ENCODE results near the gene FBXW5.

The FBXW5 gene

DNA sequence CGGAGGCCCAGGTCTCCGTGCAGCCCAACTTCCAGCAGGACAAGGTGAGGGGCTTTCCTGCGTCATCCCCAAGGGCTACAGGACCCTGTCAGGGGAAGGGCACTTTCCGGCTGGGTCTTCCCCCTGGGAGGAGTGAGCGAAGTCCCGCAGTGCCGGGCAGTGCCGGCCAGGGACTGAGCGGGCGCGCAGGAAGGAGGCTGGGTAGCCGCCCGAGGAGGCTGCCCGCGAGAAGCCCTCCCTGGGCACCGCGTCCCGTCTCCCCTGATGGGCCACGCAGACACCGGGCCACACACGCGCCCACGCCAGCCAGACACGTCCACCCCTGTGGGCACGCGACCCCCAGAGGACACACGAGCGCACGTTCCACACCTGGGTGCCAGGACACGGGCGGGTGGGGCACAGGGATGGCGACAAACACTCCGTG, 33.1 kb upstream of the FBXW5 start:
- no peak for DNase-seq

DNA sequence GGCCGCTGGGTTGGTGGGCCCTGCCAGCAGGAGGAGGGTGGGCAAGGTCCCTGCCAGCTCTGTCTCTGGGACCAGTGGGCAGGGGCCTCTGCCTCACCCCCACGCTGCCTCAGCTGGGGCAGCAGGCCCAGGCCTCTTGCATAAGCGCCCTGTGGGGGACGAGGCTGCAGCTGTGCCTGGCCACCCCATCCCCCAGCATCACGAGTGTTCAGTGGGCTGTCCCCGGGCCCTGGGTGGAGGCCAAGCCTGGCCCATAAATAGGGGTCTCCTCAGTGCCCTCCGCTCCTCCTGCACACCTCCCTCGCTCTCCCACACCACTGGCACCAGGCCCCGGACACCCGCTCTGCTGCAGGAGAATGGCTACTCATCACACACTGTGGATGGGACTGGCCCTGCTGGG, 32.7 kb upstream of the FBXW5 start, which contains the start of gene PTGDS:
Gene PTGDS (plus strand): TSS at position 282 of the 400 bp plus-strand sequence. CDS start 75 bp downstream, at position 357.
- no peak for DNase-seq

DNA sequence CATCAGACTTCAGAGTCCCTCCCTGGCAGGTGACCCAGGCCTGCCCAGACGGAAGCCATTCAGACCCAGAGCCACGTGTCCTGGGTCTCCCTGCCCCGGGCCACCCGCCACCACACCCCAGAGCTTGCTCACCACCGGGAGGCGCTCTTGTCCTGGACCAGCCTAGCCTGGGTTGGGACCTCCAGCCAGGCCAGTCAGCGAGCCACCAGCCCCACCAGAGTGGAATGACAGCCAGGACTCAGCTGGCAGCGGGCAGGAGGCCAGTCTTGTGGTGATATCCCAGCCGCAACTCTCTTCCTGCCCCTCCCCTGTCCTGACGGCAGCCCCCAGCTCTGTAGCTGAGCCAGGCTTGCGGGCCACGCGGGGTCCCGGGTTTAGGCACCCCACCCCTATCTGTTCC, 31.1 kb upstream of the FBXW5 start:
- no peak for DNase-seq

DNA sequence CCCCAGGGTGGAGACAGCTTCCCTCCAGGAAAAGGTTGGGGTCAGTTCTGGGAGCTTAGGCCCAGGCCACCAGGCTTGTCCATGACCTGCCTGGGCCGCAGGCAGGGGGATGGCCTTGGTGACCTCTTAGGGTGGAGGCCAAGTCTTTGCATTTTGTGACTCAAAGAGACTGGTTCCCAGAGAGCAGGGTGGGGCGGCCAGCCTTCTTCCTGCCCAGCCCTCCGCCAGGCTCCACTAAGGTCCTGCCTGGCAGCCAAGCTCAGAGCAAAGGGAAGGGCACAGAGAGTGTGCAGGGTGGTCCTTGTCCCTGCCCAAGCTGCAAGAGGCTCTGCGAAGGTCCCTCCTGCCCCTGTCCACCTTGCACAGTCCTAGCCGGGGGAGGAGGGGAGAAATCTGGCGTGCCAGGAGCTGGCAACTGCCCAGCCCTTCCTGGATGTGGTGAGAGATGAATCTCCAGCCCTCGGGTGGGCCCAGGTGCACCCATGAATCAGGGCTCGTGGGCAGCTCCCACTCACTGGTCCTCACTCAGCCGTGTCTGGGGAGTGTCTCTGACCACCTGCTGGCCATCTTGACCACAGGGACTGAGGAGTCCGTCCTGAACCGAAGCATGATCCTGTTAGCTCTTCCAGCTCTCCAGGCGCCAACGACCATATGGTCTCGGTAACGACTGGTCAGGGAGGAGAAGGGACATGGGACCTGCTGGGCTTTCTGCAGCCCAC, 30.4 kb upstream of the FBXW5 start:
- DNase-seq = no peak

DNA sequence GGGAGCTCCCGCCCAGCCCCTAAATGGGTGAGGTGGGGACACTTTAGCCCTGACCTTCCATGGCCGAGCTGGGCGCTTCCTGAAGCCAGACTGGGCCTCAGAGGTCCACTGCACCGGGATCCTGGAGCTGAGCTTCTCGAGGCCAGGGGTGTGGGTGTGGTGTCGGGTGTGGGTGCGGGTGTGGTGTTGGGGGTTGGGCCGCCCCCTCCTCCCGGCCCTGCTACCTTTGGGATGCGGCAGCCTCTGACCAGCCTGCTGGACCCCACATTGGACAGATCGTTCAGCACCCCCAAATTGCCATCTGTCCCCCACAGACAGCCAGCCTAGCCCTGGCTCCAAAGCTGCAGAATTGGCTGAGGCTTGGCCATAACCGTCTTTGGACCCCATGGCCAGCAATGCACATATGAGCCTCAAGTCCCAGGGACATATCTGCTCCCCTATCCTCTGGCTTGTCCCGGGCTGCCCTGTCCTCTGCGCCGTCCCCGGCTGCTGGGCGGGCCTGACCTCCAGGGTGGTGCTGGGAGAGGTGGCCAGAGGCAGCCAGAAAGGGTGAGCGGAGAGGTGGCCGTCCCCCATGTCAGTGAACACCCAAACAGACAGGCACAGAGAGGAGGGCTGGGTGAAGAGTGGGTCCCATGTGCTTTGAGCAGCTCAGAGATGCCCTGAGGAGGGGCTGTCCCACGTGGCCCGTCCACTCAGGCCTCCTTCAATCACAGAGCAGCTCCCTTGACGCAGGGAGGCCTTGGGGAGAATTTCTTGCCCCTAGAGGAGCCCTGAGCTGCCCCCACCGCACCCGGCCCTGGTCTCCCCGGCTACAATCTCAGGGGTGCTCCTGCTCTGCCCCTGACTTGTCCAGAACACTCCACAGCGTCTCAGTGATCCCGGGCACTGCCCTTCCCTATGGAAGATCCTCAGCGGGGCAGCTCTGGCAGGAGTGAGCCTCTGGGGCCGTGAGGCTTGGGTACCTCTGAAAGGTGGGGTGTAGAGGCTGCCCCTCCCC, 29.4 kb upstream of the FBXW5 start:
- DNase-seq = no peak

DNA sequence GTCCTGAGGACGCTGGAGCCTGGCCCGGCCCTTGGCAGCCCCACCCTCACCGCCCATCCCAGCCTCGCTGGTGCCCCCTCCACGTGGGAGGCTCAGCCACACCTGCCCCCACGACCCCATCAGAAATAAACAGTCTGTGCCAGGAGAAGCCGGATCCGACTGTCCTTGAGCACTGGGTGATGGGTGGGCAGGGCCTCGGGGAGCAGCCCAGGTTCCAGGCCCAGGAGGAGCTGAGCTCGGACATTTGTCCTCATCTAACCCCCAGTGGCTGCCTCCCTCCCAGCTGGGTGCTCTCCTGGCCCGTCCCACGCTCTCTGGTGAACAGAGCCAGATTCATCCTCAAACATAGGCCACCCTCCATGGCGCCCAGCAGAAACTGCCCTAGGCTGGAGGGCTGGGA, 28.2 kb upstream of the FBXW5 start:
- DNase-seq = no peak

DNA sequence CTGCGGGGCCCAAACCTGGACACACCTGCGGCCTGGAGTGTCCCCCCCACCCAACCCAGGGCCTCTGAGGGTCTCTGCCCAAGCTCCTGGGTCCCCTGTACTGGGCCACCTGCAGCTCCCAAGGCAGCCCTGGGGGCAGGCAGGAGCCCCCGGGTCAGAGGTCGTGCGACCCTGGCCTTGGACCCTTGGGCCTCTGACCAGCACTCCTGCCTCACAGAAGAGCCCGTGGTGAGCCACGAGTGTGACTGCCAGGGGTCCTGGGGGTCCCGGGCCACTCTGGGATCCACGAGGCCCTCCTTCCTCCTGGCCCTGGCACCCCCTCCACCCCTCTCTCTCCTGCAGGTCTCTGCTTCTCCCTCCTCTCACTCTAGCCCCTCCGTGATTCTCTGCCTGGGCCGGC, 27.8 kb upstream of the FBXW5 start:
- no peak for DNase-seq

DNA sequence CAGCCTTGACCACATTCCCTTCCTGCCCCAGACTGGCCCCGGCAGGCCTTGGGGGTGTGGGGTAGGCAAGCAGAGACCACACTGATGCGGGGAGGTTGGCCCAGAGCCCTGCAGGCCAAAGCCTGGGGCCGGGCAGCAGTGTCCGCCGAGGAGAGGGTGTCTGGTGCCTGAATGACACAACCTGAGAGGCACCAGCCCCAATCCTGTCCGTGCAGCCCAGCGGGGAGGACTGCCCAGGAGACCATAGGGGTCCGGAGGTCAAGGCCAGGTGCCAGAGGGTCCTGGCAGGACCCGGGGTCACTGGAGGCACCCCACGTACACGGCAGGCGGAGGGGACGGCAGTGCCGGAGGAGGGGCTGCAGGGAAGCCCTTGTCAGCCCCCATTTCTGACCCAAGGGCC, 27.2 kb upstream of the FBXW5 start:
- no peak for DNase-seq

DNA sequence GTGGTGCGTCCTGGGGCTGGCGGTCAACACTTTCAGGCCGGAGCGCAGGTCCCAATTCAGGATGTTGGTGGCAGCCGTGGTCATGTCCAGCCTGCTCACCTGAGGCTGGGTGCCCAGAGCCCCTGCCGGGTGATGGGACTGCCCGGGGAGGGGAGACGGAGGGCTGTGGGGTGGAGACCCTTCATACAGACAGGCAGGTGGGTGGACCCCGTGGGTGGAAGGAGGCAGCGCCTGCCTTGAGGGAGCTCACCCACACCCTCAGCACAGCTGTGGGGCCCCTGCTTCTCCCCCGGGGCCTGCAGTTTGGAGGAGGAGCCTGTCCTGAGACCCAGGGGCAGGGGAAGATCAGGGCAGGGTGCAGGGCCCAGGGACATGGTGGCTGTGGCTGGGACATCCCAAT, 25.8 kb upstream of the FBXW5 start:
- no peak for DNase-seq

DNA sequence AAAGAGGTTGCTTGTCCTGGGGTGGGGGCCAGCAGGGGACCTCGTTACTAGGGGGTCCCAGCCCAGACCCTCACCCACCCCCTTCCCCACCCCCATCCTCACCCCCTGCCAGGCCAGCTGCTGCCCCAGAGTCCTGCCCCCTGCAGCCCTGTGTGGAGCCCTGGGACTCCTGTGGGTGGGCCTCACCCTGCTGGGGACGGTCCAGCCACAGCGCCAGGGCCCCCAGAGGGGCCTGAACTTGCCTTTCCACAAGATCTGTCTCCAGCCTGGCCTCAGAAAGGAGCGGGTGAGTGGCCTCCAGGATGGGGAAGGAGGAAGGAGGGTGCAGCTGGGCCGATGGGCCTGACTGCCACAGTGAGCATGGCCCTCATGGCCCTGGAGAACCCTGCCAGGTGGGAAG, 25.2 kb upstream of the FBXW5 start:
- DNase-seq = no peak

DNA sequence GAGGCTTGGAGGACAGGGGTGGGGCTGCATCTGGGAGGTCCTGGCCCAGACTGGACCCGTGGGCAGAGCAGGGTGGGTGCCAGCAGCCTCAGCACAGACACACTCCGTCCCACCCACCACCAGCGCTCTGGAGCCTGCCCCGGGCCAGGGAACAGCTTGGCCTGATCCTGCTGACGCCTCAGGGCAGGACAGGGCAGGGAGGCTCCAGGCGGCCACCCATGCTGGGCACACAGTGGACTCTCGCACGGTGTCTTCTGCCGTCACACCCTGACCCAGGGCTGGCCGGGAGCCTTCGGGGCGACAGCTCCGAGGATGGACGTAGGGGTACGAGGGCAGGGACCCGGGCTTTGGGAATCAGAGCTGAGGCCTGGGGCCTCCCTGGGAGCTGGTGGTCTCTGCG, 24.6 kb upstream of the FBXW5 start:
- DNase-seq = no peak

DNA sequence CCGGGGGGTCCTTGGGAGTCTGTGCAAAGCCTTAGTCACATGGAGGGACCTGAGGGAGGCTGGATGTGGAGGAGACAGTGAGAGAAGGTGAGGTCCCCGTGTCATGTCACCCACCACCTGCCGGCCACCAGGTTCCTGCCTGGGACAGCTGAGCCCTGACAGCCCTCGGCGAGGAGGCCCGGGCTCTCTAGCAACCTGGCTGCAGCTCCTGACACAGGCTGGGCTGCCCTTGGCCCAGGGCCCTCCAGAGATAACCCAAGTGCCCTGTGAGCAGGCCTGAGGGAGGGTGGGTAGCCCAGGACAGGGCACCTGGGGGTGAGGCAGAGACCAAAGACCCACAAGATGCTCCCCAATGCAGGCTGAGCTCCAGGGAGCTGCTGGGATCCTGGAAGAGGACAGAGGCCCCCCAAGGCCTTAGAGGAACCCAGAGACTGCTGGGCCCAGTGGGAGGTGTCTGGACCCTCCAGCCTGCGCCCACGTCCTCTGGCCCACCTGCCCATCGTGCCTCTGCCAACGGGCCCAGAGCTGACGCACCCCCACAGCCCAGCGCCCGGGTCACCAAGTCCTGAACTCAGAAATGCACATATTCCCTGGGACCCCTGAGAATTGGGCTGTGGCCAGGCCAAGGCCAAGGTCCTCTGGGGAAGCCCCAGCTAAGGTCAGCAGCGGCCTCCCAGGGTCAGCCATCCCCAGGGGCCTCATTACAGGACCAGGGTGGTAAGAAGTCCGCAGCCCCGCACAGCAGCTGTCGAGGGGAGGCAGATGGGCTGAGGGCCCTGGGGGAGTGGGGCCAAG, 24.0 kb upstream of the FBXW5 start:
- DNase-seq = no peak

DNA sequence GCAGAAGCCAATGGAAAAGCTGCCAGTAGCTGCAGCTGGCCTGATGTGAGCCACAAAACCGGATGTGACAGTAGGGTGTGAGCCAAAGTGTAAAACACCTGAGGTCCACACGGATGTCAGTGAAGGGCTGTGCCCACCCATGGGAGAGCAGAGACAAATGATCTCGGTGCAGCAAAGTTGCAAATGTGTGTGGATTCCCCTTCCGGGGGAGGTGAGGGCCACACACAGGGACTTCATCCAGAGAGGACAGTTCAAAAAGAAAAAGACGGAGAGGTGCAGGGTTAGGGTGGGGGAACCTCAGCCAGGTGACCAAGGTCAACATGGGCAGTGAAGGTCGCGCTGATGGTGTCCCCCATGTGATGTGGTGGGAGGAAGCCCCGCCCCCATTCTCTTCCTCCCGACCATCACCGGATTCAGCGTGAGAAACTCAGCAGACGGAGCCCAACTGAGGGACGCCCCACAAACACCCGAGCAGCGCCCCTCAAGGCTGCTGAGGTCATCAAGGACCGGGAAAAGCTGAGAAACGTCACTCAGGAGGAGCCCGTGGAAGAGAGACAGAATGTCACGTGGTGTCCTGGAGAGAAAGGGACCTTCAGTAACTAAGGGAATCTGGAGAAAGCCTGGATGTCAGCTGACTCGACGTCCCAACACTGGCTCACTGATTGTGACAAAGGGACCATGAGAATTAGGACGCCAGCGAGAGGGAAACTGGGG, 21.4 kb upstream of the FBXW5 start:
- no peak for DNase-seq

DNA sequence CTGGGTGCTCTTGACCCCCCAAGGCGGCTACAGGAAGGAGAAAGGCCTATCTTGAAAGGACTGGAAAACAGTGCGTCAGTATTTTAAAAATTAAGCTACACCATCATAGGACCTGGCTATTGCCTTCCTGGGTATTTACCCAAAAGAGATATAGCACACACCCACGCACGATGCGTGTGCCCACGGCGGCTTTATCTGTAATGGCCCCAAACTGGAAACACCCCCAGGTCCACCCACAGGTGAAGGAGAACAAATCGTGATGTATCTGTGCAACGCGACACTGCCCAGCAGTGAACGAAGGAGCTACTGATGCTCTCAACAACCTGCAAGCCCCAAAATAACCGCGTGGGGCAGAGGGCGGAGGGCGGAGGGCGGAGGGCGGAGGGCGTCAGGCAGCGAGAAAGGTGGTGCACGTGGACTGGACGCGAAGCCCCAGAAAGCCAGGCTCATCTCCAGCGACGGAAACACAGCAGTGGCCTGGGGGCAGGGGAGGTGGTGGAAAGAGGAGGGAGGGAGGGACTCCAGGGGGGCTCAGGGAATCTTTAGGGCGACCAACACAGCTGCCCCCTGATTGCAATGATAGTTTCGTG, 20.4 kb upstream of the FBXW5 start:
- no peak for DNase-seq

DNA sequence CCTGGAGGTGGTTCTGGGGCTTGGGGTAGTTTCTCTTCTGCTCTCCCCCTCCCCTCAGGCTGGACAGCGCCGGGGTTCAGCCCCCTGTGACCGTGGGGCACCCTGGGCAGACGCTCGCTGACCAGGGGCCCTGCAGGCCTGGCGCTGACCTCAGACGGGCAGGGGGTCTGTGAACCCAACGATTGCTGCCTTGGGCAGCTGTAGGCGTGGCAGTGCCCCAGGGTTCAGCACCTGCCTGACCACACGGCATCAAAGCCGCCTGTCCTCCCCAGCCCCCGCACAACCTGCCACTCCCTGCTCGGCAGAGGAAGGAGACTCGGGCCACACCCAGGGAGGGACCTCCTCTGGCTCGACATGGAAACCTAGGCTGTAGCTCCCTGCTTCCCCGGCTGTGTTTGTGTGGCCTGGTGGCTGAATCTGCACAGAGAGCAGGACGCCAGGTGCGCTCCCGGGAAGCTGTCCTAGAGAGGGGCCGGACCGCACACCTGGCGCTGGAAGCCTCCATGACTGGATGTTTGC, 19.7 kb upstream of the FBXW5 start:
- DNase-seq = no peak

DNA sequence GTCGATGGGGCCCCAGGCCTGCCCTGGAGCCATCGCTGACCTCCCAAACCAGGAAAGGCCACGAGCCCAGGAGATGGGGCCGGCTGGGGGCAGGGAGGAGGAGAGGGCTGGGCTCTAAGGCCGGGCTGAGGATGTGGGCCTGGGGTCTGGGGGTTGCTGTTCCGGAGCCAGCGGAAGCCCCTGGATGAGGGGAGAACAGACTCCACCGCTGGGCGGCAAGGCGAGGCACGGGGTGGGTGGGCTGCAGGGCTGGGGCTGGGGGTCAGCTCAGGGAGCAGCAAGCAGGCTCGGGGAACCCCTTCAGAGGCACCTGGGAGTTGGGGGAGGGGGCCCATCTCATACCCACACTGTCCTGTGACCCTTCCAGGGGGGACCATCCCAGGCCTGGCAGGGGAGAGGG, 19.2 kb upstream of the FBXW5 start:
- DNase-seq = no peak

DNA sequence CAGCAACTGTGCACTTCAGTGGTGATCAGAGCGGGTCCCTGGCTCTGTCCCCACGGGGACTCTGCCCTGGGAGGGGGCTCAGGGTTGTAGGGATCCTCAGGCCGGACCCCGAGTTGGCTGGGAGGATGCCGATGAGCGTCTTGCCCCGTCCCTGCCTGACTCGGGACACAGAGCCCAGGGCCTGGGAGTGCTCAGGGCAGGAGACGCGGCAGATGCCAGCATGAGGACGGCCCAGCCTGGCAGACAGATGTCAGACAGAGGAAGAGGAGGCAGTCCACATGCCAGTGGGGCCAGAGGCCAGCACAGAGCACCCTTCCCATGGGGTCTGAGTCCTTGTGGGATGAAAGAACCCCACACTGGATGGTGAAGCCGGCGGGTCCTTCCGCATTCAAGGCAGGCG, 18.8 kb upstream of the FBXW5 start:
- no peak for DNase-seq

DNA sequence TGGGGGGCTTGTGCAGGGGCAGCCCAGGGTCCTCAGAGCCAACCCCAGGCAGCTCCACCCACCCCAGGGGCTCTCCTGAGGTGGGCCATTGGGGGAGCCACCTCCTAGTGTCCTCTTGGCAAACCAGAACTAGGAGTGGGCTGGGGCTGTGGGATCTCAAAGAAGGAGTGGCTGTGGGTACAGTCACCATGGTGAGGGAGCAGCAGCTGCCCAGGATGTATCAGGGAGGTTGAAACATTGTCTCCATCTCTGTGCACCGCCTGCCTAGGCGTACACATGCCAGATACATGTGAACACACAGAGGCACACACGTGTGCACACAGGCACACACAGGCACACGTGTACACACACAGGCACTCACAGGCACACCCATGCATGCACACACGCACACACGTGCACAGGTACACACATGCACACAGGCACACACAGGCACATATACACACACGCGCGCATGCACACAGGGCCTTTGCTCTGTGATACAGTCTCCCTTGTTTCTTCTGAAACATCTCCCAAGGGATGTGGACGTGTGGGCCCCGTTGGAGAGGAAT, 18.2 kb upstream of the FBXW5 start:
- DNase-seq = no peak

DNA sequence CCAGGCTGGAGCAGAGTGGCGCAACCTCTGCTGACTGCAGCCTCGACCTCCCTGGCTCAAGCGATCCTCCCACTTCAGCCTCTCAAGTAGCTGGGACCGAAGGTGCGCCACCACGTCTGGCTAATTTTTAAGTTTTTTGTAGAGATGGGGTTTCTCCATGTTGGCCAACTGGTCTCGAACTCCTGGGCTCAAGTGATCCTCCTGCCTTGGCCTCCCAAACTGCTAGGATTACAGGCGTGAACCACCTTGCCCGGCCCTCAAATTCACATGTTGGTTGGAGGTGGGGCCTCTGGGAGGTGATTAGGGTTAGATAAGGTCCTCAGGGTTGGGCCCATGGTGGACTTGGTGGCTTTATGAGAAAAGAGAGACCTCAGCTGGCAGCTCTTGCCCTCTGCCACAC, 17.6 kb upstream of the FBXW5 start:
- DNase-seq = no peak

DNA sequence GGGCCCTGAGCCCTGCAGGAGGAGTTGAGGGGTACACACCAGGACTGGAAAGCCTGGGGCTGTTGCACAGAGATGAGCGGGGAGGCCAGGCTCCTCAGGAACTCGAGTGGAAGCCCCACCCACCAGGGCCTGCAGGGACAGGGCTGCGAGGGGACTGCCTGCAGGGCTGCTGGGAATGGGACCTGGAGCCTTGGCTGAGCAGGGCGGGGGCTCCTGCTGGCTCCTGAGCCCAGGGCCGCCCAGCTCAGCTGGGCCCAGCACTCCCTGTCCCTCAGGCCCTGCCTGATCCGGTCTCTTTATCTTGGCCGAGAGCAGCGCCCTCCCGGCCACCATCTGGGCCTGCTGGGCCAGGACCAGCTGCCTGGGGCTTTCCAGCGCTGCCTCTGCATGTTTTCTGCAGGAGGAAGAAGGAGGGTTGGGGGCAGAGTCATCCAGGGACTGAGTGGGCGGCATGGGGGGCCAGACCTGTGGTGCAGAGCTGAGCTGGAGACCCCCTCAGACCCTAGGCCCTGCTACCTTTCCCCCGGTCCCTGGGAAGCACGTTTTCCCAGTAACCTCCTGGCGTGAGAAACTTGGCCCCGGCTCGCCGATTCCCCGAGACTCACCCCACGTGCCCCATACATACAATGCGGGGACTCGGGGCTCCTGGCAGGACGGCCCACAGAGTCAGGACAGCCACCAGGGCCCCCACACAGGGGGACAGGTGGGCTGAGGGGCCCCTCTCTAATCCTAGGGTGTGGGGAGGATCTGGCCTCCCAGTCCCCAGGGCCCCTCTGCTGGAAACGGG, 16.9 kb upstream of the FBXW5 start:
- no peak for DNase-seq

DNA sequence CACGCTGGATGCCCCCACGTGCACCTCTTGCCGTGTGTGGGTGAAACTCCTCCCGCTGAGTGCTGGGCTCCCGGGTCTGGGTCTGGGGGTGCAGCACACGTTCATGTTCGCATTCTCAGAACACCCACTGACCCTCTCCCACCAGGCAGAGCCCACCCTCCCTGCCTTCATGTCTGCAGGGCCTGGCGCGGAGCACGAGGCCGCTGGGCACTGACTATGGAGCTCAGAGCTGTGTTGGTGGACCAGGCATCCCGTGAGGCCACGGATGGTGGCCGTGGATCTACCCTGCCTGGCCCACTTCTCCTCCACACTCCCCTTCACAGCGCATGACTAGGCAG, 16.4 kb upstream of the FBXW5 start:
- DNase-seq = no peak
